ENCODE measurements around the gene CHST11.

GRCh38 chr12:104761611-104762010 is 304.9 kb downstream of the CHST11 start:
- TF ChIP-seq YY1 (IDR thresholded peaks at IDR 0.05; ENCODE audit: insufficient read depth, insufficient read length) (no peak), ZNF274 (IDR thresholded peaks at IDR 0.05; ENCODE audit: low read depth, low read length) (no peak)

Data from NT2/D1 (cell line).